ENCODE measurements around the gene PANX2. TPM values are rescaled to one million over a fixed set of nuclear protein-coding genes. Genes with fewer than 3 reads are reported as not detected.

PANX2 gene
- total and polyA plus RNA-seq, 2 experiments from 2014 or later: 2.8 to 5.1 TPM

DNA sequence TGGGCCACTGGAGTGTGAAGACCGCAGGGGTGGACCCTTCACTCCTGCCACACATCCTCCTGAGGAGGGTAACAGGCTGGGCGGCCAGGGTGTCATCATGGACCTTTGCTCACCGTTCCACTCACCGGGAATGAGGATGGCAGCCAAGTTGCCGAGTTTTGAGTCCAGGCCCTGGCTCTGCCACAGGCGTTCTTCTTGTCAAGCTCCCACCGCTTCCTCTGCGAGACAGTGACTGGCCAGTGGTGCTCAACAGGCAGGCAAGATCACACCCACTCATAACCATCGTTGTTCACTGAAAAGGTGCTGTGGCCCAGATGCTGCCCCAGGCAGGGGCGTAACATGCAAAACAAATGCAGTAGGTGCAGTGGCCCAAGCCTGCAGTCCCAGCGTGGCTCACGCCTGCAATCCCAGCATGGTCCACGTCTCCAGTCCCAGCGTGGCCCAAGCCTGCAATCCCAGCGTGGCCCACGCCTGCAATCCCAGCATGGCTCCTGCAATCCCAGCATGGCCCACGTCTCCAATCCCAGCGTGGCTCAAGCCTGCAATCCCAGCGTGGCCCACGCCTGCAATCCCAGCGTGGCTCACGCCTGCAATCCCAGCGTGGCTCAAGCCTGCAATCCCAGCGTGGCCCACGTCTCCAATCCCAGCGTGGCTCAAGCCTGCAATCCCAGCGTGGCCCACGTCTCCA is 5.0 kb upstream of the PANX2 start:
- Mint-ChIP-seq H3K36me3 (ENCODE audit: low read depth) (no peaks in the 10 kb centered on the region), H3K27me3 (ENCODE audit: insufficient read depth, low read depth, poor library complexity) (peaks cover 34% of the 10 kb centered on the region), H3K27ac (no peak overlapping the region), H3K4me3 (no peak overlapping the region), H3K9me3 (no peaks in the 10 kb centered on the region; the same call in 2 of the 3 replicates), H3K4me1 (peaks cover 4% of the 10 kb centered on the region)
- H3F3A ChIP-seq (replicated peaks; ENCODE audit: low read depth): no peaks in the 10 kb centered on the region
- no peak overlapping the region for H2AFZ ChIP-seq
- H3K27me3 ChIP-seq (ENCODE audit: insufficient read depth): peaks cover 17% of the 10 kb centered on the region
- H4K20me1 ChIP-seq (replicated peaks; ENCODE audit: insufficient read depth): no peaks in the 10 kb centered on the region
- ATAC-seq (no peak), DNase-seq (ENCODE audit: low spot score) (no peak)
- no peak for TF ChIP-seq STAT1 (IDR thresholded peaks at IDR 0.05; ENCODE audit: unreplicated experiment)
- TF ChIP-seq CTCF (conservative IDR thresholded peaks at IDR 0.05; ENCODE audit: low read depth in 2 of 2): no peak
- no peak for TF ChIP-seq POLR2AphosphoS5 (IDR thresholded peaks at IDR 0.05; ENCODE audit: low read depth)
- TF ChIP-seq ETS1 (IDR thresholded peaks at IDR 0.05): no peak
- no peak for TF ChIP-seq ZNF331 (CRISPR knock-in tag; IDR thresholded peaks at IDR 0.05; ENCODE audit: low read depth)
- TF ChIP-seq, protein P1, sequence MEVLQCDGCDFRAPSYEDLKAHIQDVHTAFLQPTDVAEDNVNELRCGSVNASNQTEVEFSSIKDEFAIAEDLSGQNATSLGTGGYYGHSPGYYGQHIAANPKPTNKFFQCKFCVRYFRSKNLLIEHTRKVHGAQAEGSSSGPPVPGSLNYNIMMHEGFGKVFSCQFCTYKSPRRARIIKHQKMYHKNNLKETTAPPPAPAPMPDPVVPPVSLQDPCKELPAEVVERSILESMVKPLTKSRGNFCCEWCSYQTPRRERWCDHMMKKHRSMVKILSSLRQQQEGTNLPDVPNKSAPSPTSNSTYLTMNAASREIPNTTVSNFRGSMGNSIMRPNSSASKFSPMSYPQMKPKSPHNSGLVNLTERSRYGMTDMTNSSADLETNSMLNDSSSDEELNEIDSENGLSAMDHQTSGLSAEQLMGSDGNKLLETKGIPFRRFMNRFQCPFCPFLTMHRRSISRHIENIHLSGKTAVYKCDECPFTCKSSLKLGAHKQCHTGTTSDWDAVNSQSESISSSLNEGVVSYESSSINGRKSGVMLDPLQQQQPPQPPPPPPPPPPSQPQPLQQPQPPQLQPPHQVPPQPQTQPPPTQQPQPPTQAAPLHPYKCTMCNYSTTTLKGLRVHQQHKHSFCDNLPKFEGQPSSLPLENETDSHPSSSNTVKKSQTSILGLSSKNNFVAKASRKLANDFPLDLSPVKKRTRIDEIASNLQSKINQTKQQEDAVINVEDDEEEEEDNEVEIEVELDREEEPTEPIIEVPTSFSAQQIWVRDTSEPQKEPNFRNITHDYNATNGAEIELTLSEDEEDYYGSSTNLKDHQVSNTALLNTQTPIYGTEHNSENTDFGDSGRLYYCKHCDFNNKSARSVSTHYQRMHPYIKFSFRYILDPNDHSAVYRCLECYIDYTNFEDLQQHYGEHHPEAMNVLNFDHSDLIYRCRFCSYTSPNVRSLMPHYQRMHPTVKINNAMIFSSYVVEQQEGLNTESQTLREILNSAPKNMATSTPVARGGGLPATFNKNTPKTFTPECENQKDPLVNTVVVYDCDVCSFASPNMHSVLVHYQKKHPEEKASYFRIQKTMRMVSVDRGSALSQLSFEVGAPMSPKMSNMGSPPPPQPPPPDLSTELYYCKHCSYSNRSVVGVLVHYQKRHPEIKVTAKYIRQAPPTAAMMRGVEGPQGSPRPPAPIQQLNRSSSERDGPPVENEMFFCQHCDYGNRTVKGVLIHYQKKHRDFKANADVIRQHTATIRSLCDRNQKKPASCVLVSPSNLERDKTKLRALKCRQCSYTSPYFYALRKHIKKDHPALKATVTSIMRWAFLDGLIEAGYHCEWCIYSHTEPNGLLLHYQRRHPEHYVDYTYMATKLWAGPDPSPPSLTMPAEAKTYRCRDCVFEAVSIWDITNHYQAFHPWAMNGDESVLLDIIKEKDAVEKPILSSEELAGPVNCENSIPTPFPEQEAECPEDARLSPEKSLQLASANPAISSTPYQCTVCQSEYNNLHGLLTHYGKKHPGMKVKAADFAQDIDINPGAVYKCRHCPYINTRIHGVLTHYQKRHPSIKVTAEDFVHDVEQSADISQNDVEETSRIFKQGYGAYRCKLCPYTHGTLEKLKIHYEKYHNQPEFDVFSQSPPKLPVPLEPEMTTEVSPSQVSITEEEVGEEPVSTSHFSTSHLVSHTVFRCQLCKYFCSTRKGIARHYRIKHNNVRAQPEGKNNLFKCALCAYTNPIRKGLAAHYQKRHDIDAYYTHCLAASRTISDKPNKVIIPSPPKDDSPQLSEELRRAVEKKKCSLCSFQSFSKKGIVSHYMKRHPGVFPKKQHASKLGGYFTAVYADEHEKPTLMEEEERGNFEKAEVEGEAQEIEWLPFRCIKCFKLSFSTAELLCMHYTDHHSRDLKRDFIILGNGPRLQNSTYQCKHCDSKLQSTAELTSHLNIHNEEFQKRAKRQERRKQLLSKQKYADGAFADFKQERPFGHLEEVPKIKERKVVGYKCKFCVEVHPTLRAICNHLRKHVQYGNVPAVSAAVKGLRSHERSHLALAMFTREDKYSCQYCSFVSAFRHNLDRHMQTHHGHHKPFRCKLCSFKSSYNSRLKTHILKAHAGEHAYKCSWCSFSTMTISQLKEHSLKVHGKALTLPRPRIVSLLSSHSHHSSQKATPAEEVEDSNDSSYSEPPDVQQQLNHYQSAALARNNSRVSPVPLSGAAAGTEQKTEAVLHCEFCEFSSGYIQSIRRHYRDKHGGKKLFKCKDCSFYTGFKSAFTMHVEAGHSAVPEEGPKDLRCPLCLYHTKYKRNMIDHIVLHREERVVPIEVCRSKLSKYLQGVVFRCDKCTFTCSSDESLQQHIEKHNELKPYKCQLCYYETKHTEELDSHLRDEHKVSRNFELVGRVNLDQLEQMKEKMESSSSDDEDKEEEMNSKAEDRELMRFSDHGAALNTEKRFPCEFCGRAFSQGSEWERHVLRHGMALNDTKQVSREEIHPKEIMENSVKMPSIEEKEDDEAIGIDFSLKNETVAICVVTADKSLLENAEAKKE (CRISPR knock-in tag; IDR thresholded peaks at IDR 0.05): no peak
- TF ChIP-seq NANOG (IDR thresholded peaks at IDR 0.05; ENCODE audit: borderline replicate concordance): no peak
- no peak for TF ChIP-seq EZH2phosphoT487 (IDR thresholded peaks at IDR 0.05; ENCODE audit: unreplicated experiment)
- no peak for TF ChIP-seq EZH2 (IDR thresholded peaks at IDR 0.05; ENCODE audit: low read depth, unreplicated experiment)
- TF ChIP-seq ZNF114 (CRISPR knock-in tag; IDR thresholded peaks at IDR 0.05): no peak
- TF ChIP-seq CREB1 (CRISPR knock-in tag; IDR thresholded peaks at IDR 0.05; ENCODE audit: low read depth): no peak
- TF ChIP-seq, protein P2, sequence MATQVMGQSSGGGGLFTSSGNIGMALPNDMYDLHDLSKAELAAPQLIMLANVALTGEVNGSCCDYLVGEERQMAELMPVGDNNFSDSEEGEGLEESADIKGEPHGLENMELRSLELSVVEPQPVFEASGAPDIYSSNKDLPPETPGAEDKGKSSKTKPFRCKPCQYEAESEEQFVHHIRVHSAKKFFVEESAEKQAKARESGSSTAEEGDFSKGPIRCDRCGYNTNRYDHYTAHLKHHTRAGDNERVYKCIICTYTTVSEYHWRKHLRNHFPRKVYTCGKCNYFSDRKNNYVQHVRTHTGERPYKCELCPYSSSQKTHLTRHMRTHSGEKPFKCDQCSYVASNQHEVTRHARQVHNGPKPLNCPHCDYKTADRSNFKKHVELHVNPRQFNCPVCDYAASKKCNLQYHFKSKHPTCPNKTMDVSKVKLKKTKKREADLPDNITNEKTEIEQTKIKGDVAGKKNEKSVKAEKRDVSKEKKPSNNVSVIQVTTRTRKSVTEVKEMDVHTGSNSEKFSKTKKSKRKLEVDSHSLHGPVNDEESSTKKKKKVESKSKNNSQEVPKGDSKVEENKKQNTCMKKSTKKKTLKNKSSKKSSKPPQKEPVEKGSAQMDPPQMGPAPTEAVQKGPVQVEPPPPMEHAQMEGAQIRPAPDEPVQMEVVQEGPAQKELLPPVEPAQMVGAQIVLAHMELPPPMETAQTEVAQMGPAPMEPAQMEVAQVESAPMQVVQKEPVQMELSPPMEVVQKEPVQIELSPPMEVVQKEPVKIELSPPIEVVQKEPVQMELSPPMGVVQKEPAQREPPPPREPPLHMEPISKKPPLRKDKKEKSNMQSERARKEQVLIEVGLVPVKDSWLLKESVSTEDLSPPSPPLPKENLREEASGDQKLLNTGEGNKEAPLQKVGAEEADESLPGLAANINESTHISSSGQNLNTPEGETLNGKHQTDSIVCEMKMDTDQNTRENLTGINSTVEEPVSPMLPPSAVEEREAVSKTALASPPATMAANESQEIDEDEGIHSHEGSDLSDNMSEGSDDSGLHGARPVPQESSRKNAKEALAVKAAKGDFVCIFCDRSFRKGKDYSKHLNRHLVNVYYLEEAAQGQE (IDR thresholded peaks at IDR 0.05; ENCODE audit: unreplicated experiment): no peak
- no peak for TF ChIP-seq JUNB (IDR thresholded peaks at IDR 0.05; ENCODE audit: unreplicated experiment)
- no peak overlapping the region for H3K27ac ChIP-seq (ENCODE audit: low read depth)
- H3K4me3 ChIP-seq: no peak overlapping the region
- H3K4me1 ChIP-seq (ENCODE audit: insufficient read depth): no peaks in the 10 kb centered on the region
- no peaks in the 10 kb centered on the region for H3K36me3 ChIP-seq (ENCODE audit: insufficient read depth)
- H3K79me2 ChIP-seq (replicated peaks; ENCODE audit: insufficient read depth): no peaks in the 10 kb centered on the region
- no peaks in the 10 kb centered on the region for H3K9me2 ChIP-seq (ENCODE audit: insufficient read depth)
- no peak overlapping the region for H3K4me2 ChIP-seq
